Mammary epithelial cell (primary cell): ENCODE measurements around the gene ANKRD12.

Experiments
- EZH2 ChIP-seq: IDR thresholded peaks from 2 replicates; pipeline ENCODE4 v1.6.1; 2012; ENCODE audit warnings: low read length, inconsistent platforms, borderline replicate concordance
- TF ChIP-seq, protein P1 (sequence below), 2 donors: IDR thresholded peaks in 1 of 2; conservative IDR thresholded peaks in 1 of 2; 2 replicates each; pipeline ENCODE4 v1.5.1; 2011 to 2012; ENCODE audit warnings: inconsistent platforms in 2 of 2, low read length in 2 of 2, mild to moderate bottlenecking in 2 of 2, control low read depth in 1 of 2, low read depth in 1 of 2; ENCODE audit not compliant: insufficient read depth in 1 of 2; ENCODE audit errors: extremely low read depth in 1 of 2

DNA sequence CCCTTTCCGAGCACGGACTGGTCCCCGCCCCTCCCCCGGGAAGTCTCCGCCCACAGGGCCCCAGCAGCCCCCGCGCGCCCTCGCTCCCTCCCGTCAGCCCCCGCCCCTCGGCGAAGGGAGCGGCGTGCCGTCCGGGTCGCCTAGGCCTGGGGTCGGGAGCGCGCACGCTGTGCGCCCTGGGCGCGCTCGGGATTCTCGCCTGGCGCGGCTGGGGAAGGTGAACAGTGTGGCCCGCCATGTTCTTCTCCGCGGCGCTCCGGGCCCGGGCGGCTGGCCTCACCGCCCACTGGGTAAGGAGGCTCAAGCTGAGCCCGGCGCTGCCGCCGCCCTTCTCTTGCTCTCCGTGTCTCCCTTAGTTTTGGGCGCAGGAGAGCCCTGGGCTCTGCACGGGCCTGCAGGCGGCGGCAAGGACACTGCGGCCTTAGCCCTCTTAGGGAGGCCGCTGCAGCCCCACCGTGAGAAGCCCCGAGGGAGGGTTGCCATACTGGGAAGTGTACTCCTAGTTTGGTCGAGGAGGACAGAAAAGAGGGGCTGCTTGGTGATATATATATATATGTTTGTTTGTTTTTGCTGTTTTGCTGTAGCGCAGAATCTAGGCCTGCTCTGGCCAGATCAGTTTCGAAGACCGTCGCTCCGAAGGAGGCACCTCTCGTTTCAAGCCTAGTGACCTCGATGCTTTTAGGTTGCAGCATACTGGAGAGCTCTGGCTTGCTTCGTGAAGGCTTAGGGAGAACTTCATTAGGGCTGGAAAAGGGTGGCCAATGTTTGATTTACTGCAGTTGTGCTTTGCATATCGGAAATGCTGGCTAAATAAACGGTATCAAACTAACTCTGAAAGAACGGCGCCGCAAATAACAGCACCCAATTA is 33.8 kb upstream of the ANKRD12 start, which contains the start of gene NDUFV2:
- TF ChIP-seq, protein P1, sequence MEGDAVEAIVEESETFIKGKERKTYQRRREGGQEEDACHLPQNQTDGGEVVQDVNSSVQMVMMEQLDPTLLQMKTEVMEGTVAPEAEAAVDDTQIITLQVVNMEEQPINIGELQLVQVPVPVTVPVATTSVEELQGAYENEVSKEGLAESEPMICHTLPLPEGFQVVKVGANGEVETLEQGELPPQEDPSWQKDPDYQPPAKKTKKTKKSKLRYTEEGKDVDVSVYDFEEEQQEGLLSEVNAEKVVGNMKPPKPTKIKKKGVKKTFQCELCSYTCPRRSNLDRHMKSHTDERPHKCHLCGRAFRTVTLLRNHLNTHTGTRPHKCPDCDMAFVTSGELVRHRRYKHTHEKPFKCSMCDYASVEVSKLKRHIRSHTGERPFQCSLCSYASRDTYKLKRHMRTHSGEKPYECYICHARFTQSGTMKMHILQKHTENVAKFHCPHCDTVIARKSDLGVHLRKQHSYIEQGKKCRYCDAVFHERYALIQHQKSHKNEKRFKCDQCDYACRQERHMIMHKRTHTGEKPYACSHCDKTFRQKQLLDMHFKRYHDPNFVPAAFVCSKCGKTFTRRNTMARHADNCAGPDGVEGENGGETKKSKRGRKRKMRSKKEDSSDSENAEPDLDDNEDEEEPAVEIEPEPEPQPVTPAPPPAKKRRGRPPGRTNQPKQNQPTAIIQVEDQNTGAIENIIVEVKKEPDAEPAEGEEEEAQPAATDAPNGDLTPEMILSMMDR (conservative IDR thresholded peaks at IDR 0.05 in 1 of 2, IDR thresholded peaks at IDR 0.05 in 1 of 2; ENCODE audit: extremely low read depth in 1 of 2, insufficient read depth in 1 of 2, low read depth in 1 of 2, low read length in 2 of 2), result no peak
- no peak for TF ChIP-seq EZH2
